Tibial nerve (tissue), 4 donors: ENCODE data around the gene KCNA10. TPM values are rescaled to one million over a fixed set of nuclear protein-coding genes. Genes with fewer than 3 reads are reported as not detected.
"Not testable (repeated sequence)": the region's sequence is repeated elsewhere in the genome, so short reads cannot be mapped to it uniquely, and the experiment has no call there.

Source experiments
- DNase-seq, 2 donors: peaks; one replicate each; pipeline ENCODE4 v3.0.0-alpha.2; 2019; ENCODE audit warnings: low spot score in 2 of 2
- H3K27ac ChIP-seq, 4 donors: fragments of 200-600 bp; sonication (generic) in 3 of 4; one replicate each; pipeline ENCODE4 v1.5.1; 2017 to 2019; ENCODE audit warnings: mild to moderate bottlenecking in 1 of 4
- H3K27me3 ChIP-seq, 2 donors: fragments of 200-600 bp; sonication (generic) in 1 of 2; one replicate each; pipeline versions ENCODE4 v1.5.1 to v1.6.0; 2017 to 2019
- H3K36me3 ChIP-seq, 3 donors: fragments of 200-600 bp; sonication (generic); one replicate each; pipeline ENCODE4 v1.5.1; 2018 to 2019
- H3K4me1 ChIP-seq, 4 donors: fragments of 200-600 bp; sonication (generic) in 3 of 4; one replicate each; pipeline ENCODE4 v1.5.1; 2017 to 2019
- H3K4me3 ChIP-seq, 4 donors: fragments of 200-600 bp; sonication (generic) in 3 of 4; one replicate each; pipeline ENCODE4 v1.5.1; 2017 to 2019; ENCODE audit warnings: mild to moderate bottlenecking in 1 of 4, moderate library complexity in 1 of 4
- H3K9me3 ChIP-seq, 4 donors: fragments of 200-600 bp; sonication (generic) in 3 of 4; one replicate each; pipeline ENCODE4 v1.5.1; 2017 to 2019
- CTCF ChIP-seq, 5 experiments: fragments of 200-600 bp in 3 of 5; fragments of 450-650 bp in 2 of 5; sonication (generic) in 3 of 5; IDR thresholded peaks; one replicate each; pipeline ENCODE4 v1.5.1; 2016 to 2019; ENCODE audit warnings: antibody characterized with exemption in 5 of 5, mild to moderate bottlenecking in 3 of 5, moderate library complexity in 2 of 5
- EP300 ChIP-seq, 2 donors: sonication (generic); formaldehyde crosslinking; IDR thresholded peaks; one replicate each; pipeline ENCODE4 v1.6.1; 2017; ENCODE audit warnings: antibody characterized with exemption in 2 of 2, mild to moderate bottlenecking in 1 of 2
- POLR2A ChIP-seq, 2 donors: fragments of 450-650 bp; IDR thresholded peaks; one replicate each; pipeline ENCODE4 v1.6.1; 2017; ENCODE audit warnings: antibody characterized with exemption in 2 of 2, mild to moderate bottlenecking in 2 of 2, moderate library complexity in 2 of 2
- WGBS, 2 donors: methylation state at CpG; one replicate each; pipeline ENCODE4 v1.1.5; 2018; 5-methylcytosine and 5-hydroxymethylcytosine counted together
- total RNA-seq, 4 donors: library from RNA; depleted of rRNA; stranded (reverse); fragments of >200 nt; gene quantifications; one replicate each; pipeline ENCODE4 v1.1.0, GENCODE V29; 2016

Gene KCNA10
- total RNA-seq, 4 donors from 2014 or later, result not detected

- Histone ChIP-seq H3K4me1 (no peaks in the 10 kb centered on the region), H3K36me3 (no peaks in the 10 kb centered on the region), H3K4me3 (no peak overlapping the region), H3K9me3 (no peaks in the 10 kb centered on the region), H3K27me3 (no peaks in the 10 kb centered on the region), H3K27ac (no peak overlapping the region)
- TF ChIP-seq CTCF (IDR thresholded peaks at IDR 0.05), result no peak
- no peak for TF ChIP-seq EP300 (IDR thresholded peaks at IDR 0.05)
- no peak for TF ChIP-seq POLR2A (IDR thresholded peaks at IDR 0.05)
- no peak for DNase-seq
These were observed 3.9 kb downstream of the KCNA10 start for GRCh38 chr1:110515041-110515440.

- DNase-seq, result no peak
- H3K9me3 ChIP-seq, result no peaks in the 10 kb centered on the region
- no peak overlapping the region for H3K27ac ChIP-seq
- TF ChIP-seq CTCF (IDR thresholded peaks at IDR 0.05) (no peak), EP300 (IDR thresholded peaks at IDR 0.05) (no peak), POLR2A (IDR thresholded peaks at IDR 0.05) (no peak)
- H3K4me3 ChIP-seq, result no peak overlapping the region
- no peaks in the 10 kb centered on the region for H3K36me3 ChIP-seq
- no peaks in the 10 kb centered on the region for H3K27me3 ChIP-seq
- H3K4me1 ChIP-seq, result no peaks in the 10 kb centered on the region
- 53 to 62% methylated on average over 8 of the region's 8 CpGs for WGBS, 2 donors
These were observed 5.5 kb downstream of the KCNA10 start for GRCh38 chr1:110513511-110513910.

GRCh38 chr1:110511436-110511835 lies 7.5 kb downstream of the KCNA10 start:
- Histone ChIP-seq H3K27me3 (no peaks in the 10 kb centered on the region), H3K36me3 (no peaks in the 10 kb centered on the region), H3K4me1 (peaks cover 0 to 2% (median 0%) of the 10 kb centered on the region in 4 donors), H3K27ac (no peak overlapping the region), H3K4me3 (no peak overlapping the region), H3K9me3 (no peaks in the 10 kb centered on the region)
- WGBS, 2 donors, result 86 to 90% methylated on average over 6 of the region's 6 CpGs
- TF ChIP-seq EP300 (IDR thresholded peaks at IDR 0.05) (no peak), CTCF (IDR thresholded peaks at IDR 0.05) (no peak), POLR2A (IDR thresholded peaks at IDR 0.05) (no peak)
- no peak for DNase-seq

- not testable (repeated sequence) for H3K9me3 ChIP-seq
- 85 to 91% methylated on average over 5 of the region's 5 CpGs for WGBS, 2 donors
These were observed 8.1 kb downstream of the KCNA10 start for GRCh38 chr1:110510921-110511320.

GRCh38 chr1:110509655-110510054 lies 9.3 kb downstream of the KCNA10 start:
- H3K36me3 ChIP-seq, result no peaks in the 10 kb centered on the region
- no peak for DNase-seq
- H3K27ac ChIP-seq, result no peak overlapping the region
- TF ChIP-seq POLR2A (IDR thresholded peaks at IDR 0.05) (no peak), CTCF (IDR thresholded peaks at IDR 0.05) (no peak), EP300 (IDR thresholded peaks at IDR 0.05) (no peak)
- peaks cover 0 to 2% (median 0%) of the 10 kb centered on the region in 4 donors for H3K4me1 ChIP-seq
- H3K4me3 ChIP-seq, result no peak overlapping the region
- 81 to 89% methylated on average over 6 of the region's 6 CpGs for WGBS, 2 donors
- H3K27me3 ChIP-seq, result no peaks in the 10 kb centered on the region
- no peaks in the 10 kb centered on the region for H3K9me3 ChIP-seq

More at GRCh38 chr1:110510921-110511320, 8.1 kb downstream of the KCNA10 start:
- H3K27ac ChIP-seq, H3K4me1 ChIP-seq, DNase-seq, H3K4me3 ChIP-seq, H3K27me3 ChIP-seq, H3K36me3 ChIP-seq: not testable (repeated sequence)
